ENCODE results near the gene ADAMTS17.

ADAMTS17 gene

DNA sequence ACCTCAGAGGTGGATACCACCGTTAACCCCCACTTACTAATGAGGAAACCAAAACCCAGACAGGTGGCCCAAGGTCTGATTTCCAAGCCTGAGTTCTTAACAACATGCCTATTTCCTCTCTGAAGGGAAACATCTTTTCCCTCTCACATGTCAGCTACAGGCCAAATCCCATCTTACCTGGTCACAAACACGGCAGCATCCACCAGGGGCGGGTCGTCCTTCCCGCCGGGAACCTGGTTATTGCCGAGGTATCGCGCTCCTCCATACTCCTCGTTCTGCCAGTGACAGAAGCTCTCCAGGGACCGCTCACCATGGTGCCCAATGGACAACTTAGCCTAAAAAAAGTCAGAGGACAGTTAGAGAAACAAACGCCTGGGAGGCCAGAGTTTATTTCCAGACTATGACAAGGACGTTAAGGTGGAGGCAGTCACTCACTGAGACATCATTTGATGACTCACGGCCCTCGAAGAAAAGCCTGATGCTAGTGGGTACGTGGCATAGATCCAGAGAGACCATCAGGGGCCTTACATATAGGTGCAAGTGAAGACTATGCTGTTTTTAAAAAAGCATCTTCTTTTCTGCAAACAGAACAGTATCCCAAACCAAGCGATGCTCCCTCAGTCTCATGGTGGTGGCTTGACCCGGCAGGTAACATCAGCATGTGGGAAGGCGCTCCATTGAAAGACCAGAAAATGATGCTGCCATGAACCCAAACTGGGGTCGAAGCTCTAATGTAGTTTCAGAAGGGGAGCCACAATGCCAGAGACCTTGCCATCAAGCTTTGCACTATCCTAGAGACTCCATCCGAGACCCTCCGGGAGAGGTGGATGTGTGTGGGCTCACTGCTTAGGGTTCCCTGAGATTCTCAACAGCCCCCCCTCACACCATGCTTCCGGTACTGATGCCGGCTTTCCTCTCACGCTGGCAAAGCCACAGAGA, 80.2 kb downstream of the ADAMTS17 start:
- Mint-ChIP-seq H3K4me3 (no peak overlapping the region), H3K27ac (no peak overlapping the region), H3K4me1 (peaks cover 29% of the 10 kb centered on the region), H3K9me3 (peaks cover 18% of the 10 kb centered on the region), H3K27me3 (ENCODE audit: low read depth, poor library complexity) (peaks cover 7% of the 10 kb centered on the region), H3K36me3 (ENCODE audit: low read depth) (peaks cover 11% of the 10 kb centered on the region)
- DNase-seq, result no peak
- TF ChIP-seq CTCF (IDR thresholded peaks at IDR 0.05), result no peak

DNA sequence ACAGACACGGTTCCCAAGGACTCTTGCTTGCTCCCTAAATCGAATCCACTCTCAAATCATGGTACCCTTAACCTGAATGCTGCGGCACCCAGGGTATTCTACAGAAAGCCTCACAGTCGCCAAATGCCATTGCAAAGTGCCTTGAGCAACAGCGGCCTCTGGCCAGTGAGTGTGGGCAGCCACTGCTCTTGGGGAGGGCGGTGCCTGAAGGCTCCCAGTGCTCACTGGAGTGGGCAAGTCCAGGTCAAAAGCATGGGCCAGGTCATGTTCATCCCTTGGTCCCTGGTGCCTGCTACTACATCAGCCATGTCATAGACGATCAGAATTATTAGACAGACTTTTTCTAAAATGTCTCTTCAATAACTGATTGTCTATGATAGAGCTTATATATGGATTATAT, 82.5 kb downstream of the ADAMTS17 start:
- Mint-ChIP-seq H3K36me3 (ENCODE audit: low read depth) (peaks cover 11% of the 10 kb centered on the region), H3K4me3 (no peak overlapping the region), H3K9me3 (peaks cover 18% of the 10 kb centered on the region), H3K27ac (no peak overlapping the region), H3K27me3 (ENCODE audit: low read depth, poor library complexity) (peaks cover 7% of the 10 kb centered on the region), H3K4me1 (peaks cover 41% of the 10 kb centered on the region)
- no peak for TF ChIP-seq CTCF (IDR thresholded peaks at IDR 0.05)
- DNase-seq, result no peak

DNA sequence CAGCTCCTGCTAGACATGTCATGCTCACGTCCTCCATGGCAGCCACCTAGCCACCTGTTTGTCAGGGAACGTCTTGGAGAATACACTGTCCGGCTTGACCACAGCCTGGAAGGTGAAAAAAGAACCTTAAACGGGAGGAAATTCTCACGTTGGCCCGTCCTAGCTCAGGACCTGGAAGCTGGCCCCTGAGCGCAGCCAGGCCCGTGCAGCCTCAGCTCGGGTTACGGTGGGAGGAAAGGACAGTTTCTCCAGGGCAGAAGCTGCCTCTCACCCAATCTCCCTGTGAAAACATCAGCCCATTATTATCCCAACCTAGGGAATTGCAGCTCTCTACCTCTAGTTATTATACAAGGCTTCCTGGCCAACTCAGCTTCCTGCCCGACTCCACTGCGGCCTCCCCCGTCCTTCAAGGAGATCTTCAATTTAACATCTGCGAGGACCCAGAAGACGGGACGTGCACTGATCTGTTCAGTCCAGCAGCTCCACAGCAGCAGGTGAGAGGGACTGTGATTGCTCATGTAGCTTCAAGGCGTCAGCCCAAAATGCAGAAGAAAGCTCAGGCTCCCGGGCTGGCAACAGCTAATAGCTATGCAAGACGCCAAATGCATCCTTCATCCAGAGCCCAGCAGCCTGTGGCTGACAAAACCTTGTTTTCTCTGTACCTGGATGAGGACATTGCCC, 84.7 kb downstream of the ADAMTS17 start:
- Mint-ChIP-seq H3K27me3 (ENCODE audit: low read depth, poor library complexity) (no peaks in the 10 kb centered on the region), H3K27ac (peak overlapping the region; percentile 31), H3K4me1 (peaks cover 50% of the 10 kb centered on the region), H3K4me3 (no peak overlapping the region), H3K36me3 (ENCODE audit: low read depth) (peaks cover 11% of the 10 kb centered on the region), H3K9me3 (peaks cover 18% of the 10 kb centered on the region)
- no peak for DNase-seq
- TF ChIP-seq CTCF (IDR thresholded peaks at IDR 0.05), result no peak

- Mint-ChIP-seq H3K27me3 (ENCODE audit: low read depth, poor library complexity) (no peaks in the 10 kb centered on the region), H3K4me1 (peaks cover 56% of the 10 kb centered on the region), H3K27ac (no peak overlapping the region), H3K4me3 (no peak overlapping the region), H3K9me3 (peaks cover 18% of the 10 kb centered on the region), H3K36me3 (ENCODE audit: low read depth) (peaks cover 11% of the 10 kb centered on the region)
- DNase-seq, result no peak
- no peak for TF ChIP-seq CTCF (IDR thresholded peaks at IDR 0.05)
These were observed 85.4 kb downstream of the ADAMTS17 start for GRCh38 chr15:100256101-100256969.

DNA sequence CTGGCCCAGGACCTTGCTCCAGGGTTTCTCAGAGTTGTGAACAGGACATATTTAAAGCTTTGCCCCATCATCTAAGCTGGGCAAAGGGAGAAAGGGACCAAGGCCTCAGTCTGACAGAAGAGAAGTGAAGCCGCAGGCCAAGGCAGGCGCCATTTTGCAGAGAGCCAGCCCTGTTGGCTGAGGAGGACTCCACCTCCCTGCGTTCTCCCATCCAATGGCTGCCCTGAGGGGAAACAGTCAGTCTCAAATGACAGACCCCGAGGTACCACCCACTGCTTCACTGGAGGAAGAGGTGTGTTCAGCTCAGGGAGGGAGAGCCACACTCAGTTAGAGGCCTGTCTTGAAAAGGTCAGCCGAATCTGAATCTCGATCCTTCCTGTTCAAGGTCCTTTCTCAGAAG, 86.1 kb downstream of the ADAMTS17 start:
- TF ChIP-seq CTCF (IDR thresholded peaks at IDR 0.05), result no peak
- no peak overlapping the region for H3K27ac Mint-ChIP-seq
- H3K9me3 Mint-ChIP-seq, result peaks cover 18% of the 10 kb centered on the region
- peaks cover 56% of the 10 kb centered on the region for H3K4me1 Mint-ChIP-seq
- H3K4me3 Mint-ChIP-seq, result no peak overlapping the region
- no peaks in the 10 kb centered on the region for H3K27me3 Mint-ChIP-seq (ENCODE audit: low read depth, poor library complexity)
- peaks cover 11% of the 10 kb centered on the region for H3K36me3 Mint-ChIP-seq (ENCODE audit: low read depth)
- DNase-seq, result no peak
